ENCODE results near the gene SMARCAL1. TPM values are rescaled to one million over a fixed set of nuclear protein-coding genes. Genes with fewer than 3 reads are reported as not detected.

The SMARCAL1 gene
- total and polyA plus RNA-seq, 9 of the 15 experiments (the other 6 are each of a cell fraction or from before 2014, with no cell fraction given), result 8.2 to 27.9 (median 12.4) TPM

- TF ChIP-seq TOE1 (IDR thresholded peaks at IDR 0.05; ENCODE audit: borderline replicate concordance) (0 out of 2 replicates have a peak, but pooled peaks have one; percentile 21), TOE1 (CRISPR knock-in tag; IDR thresholded peaks at IDR 0.05; ENCODE audit: borderline replicate concordance, low read depth) (no peak), HNRNPL (IDR thresholded peaks at IDR 0.05; ENCODE audit: low read depth, low read length) (no peak), DEAF1 (CRISPR knock-in tag; IDR thresholded peaks at IDR 0.05) (no peak), MTA1 (IDR thresholded peaks at IDR 0.05; ENCODE audit: borderline replicate concordance) (no peak), ATF7 (IDR thresholded peaks at IDR 0.05) (peak; percentile 97), HDAC2 (IDR thresholded peaks at IDR 0.05) (0 out of 2 replicates have a peak, but pooled peaks have one; percentile 33), ZFX (CRISPR knock-in tag; IDR thresholded peaks at IDR 0.05) (peak; percentile 98), ZNF764 (CRISPR knock-in tag; IDR thresholded peaks at IDR 0.05; ENCODE audit: low read depth) (no peak), NR4A1 (CRISPR knock-in tag; IDR thresholded peaks at IDR 0.05) (no peak), NR4A1 (tag; IDR thresholded peaks at IDR 0.05) (peak; percentile 44; the same call in 1 of the 2 replicates), PATZ1 (CRISPR knock-in tag; IDR thresholded peaks at IDR 0.05; ENCODE audit: borderline replicate concordance) (no peak), ZNF75A (CRISPR knock-in tag; IDR thresholded peaks at IDR 0.05) (no peak), RBM17 (IDR thresholded peaks at IDR 0.05; ENCODE audit: borderline replicate concordance, low read depth, low read length) (no peak), GATAD2B (IDR thresholded peaks at IDR 0.05; ENCODE audit: borderline replicate concordance) (no peak; the same call in 1 of the 2 replicates), BHLHE40 (IDR thresholded peaks at IDR 0.05; ENCODE audit: low read length) (peak; percentile 81), CBFA2T3 (IDR thresholded peaks at IDR 0.05) (no peak), BACH1 (tag; IDR thresholded peaks at IDR 0.05) (peak; percentile 45; the same call in 1 of the 2 replicates), KDM5B (IDR thresholded peaks at IDR 0.05; ENCODE audit: insufficient replicate concordance, low read depth, low read length) (no peak), HDAC1 (IDR thresholded peaks at IDR 0.05) (peak in 1 of 2 experiments; percentile 77; a peak in 2 of 4 replicates), NFATC3 (IDR thresholded peaks at IDR 0.05) (no peak), ZNF668 (CRISPR knock-in tag; IDR thresholded peaks at IDR 0.05) (no peak), NEUROD1 (IDR thresholded peaks at IDR 0.05; ENCODE audit: borderline replicate concordance, low read depth, low read length, partially characterized antibody) (no peak), EP400 (IDR thresholded peaks at IDR 0.05) (peak; percentile 65)
Observed at GRCh38 chr2:216412022-216412999, at the start of gene SMARCAL1 (continued).

All from K562 (cell line).